GM12864 (cell line): ENCODE results near the gene ENPP3.

Source experiments
- DNase-seq: peaks from one replicate; pipeline ENCODE4 v3.0.0-alpha.2; 2011; ENCODE audit warnings: low read depth
- H3K4me3 ChIP-seq: 2 replicates; pipeline ENCODE4 v1.5.1; 2011; ENCODE audit warnings: mild to moderate bottlenecking, low read depth, low read length, control low read depth
- TF ChIP-seq, protein P1 (sequence below): IDR thresholded peaks from 2 replicates; pipeline ENCODE4 v1.5.1; 2011; ENCODE audit warnings: low read depth, mild to moderate bottlenecking, moderate library complexity, low read length, control low read depth, inconsistent platforms; ENCODE audit errors: missing control alignments

Gene ENPP3

DNA sequence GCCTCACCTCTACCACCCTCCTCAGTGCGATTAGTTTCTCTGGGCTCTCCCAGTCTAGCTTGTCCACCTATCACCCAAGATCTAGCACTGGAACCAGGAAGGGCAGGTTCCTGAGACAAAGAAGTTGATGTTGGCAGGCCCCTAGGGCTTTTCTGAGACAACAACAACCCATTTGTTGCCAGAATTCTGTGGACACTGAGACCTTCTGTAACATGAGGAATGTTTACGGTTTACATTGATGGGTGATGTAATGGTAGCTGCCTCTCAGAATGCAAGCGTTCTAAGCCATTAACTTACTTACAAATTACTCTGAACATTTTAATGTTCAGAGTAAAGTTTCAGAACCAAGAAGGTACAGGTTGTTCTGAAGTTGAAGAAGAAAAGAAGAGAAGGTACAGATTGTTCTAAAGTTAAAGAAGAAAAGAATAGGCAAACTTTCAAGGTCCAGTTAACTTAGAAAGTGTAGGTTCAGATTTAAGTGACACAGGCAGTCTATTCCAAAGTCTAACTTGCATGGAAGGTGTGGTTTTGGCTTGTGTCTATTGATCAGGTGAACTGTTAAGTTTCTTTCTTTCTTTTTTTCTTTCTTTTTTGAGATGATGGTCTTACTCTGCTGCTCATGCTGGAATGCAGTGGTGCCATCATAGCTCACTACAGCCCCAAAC lies 5.3 kb upstream of the ENPP3 start:
- TF ChIP-seq, protein P1, sequence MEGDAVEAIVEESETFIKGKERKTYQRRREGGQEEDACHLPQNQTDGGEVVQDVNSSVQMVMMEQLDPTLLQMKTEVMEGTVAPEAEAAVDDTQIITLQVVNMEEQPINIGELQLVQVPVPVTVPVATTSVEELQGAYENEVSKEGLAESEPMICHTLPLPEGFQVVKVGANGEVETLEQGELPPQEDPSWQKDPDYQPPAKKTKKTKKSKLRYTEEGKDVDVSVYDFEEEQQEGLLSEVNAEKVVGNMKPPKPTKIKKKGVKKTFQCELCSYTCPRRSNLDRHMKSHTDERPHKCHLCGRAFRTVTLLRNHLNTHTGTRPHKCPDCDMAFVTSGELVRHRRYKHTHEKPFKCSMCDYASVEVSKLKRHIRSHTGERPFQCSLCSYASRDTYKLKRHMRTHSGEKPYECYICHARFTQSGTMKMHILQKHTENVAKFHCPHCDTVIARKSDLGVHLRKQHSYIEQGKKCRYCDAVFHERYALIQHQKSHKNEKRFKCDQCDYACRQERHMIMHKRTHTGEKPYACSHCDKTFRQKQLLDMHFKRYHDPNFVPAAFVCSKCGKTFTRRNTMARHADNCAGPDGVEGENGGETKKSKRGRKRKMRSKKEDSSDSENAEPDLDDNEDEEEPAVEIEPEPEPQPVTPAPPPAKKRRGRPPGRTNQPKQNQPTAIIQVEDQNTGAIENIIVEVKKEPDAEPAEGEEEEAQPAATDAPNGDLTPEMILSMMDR = no peak
- no peak overlapping the region for H3K4me3 ChIP-seq
- no peak for DNase-seq

DNA sequence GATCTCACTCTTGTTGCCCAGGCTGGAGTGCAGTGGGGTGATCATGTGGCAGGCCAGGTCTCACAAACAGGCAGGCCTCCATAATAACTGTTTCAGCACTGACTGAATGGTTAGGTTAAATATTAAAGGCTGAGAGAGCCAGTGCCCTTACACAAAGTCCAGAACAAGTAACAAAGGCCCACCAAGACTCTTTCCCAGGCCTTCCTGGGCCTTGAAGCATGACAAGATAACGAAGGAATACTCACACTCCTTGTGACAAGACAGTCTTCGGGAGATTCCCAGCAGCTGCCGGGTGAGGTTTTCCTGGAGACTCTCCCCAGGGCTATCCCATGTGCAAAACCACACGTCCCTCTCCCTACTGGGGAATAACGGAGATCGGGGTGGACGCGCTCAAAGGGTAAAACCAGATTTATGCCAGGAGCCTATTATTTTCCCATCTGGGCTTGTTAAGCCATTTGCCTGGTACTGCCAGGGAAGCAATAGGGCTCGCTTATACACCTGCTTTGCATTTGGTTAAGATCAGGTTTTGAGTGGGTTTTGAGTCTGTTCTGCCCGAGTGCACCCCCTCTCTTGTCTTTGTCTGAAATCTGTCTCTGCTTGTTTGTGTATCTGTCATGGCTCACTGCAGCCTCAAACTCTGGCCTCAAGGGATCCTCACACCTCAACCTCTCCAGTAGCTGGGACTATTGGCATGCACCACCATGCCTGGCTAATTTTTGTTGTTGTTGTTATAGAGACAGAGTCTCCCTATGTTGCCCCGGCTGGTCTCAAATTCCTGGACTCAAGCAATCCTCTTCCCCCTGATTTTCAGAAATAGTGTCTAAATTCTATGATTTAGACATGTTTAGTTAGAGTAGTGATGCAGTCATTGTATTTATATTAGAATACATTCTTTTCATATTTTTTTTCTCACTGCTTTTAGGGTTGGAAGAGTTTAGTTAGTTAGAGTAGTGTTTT lies 1.4 kb upstream of the ENPP3 start:
- DNase-seq = no peak
- H3K4me3 ChIP-seq = no peak overlapping the region
- TF ChIP-seq, protein P1 = no peak

DNA sequence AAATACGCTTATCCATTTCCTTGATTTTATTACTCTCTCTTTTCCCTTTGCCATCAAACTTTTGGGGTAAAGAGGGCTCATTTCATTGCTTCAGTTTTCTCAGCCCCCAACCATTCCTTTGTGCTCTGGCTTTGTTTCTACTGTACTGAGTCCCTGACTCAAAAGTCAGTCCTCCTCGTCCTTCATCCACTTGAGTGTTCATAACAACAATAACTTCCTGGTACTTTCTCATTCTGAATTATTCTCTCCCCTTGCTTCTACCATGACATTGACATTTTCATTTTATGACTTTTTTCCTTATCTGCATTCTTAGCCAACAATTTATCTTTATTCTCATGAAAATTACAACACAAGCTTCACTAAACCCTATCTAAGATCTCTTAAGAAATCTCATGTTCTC lies 911 bp downstream of the ENPP3 start:
- no peak overlapping the region for H3K4me3 ChIP-seq
- no peak for DNase-seq
- TF ChIP-seq, protein P1 = no peak

DNA sequence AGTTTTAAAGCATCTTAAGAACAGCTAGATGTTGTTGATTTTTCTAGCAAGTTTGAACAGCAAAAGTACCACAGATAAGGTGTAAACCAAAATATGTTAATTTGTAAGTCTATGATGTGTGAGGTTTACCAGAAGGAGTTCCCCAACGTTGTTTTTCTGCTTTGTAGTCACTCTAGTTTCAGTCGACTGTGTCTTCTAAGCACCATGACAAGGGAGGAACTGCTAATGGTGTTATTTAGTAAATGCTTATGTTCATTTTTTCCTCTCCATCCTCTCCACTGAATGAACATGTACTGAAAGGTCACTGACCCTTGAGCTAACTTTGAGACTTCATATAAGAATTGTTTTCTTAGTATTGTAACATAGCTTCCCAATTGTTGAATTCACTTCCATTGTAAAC lies 3.0 kb downstream of the ENPP3 start:
- H3K4me3 ChIP-seq = no peak overlapping the region
- no peak for DNase-seq
- TF ChIP-seq, protein P1 = no peak

DNA sequence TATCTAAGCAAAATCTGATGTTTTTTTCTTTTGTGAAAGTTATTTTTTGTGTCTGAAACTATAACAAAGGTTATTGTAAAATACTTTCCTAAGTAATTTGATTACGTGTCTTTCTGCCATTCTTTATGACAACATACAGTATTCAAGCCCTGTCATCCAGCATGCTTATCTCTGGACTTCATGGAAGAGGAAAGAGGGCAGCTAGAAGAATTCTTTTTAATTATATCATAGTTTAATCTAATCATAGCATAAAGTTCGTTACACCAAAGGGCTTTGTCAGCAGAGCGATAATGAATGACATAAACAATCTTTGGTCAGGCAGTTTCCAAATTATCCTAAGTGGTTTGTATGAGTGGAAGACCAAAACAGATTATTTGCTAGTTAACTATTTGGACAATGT lies 3.5 kb downstream of the ENPP3 start:
- DNase-seq = no peak
- no peak overlapping the region for H3K4me3 ChIP-seq
- TF ChIP-seq, protein P1 = no peak

DNA sequence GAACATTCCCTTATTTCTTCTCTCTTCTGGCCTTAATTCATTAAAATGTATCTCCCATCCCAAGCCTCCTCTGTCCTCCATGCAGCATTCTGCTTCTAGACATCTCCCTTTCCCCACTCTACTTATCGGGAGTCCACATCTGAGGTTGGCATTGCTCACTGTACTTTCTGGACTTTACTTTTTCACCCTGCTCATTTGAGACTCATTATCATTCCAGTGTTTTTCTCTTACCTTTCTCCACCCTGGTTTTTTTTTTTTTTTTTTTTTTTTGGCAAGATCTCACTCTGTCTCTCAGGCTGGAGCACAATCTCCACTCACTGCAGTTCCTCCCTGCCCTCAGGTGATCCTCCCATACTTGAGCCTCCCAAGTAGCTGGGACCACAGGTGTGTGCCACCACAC lies 4.5 kb downstream of the ENPP3 start:
- TF ChIP-seq, protein P1 = no peak
- H3K4me3 ChIP-seq = no peak overlapping the region
- no peak for DNase-seq
